ENCODE results near the gene ZNF609.
A peak's percentile ranks its signal among the peaks of the same experiment; 100 is the strongest.

The ZNF609 gene

DNA sequence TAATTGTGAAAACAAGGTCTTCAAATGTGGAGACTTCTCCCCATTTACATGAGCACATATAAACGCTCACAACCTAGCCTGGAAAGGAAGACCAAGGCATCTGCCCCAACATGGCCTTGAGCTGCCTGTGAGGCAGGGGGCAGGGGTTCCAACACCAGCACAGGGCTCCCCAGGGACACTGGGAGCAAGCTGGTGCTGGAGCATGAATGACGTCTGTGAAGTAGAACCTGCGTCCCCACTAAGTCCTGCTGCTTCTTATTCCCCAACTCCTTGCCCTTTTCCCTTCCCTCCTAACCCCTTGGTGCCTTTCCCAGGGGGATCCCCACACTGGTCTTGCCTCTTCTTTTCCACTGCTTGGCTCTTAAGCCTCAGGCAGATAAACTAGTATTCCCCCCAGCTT lies 221.9 kb downstream of the ZNF609 start:
- DNase-seq (ENCODE audit: insufficient read length) (no peak), FAIRE-seq (no peak)
- TF ChIP-seq POLR2A (IDR thresholded peaks at IDR 0.05; ENCODE audit: low read depth, low read length), result no peak
- no peak for TF ChIP-seq TAF1 (IDR thresholded peaks at IDR 0.05; ENCODE audit: borderline replicate concordance, low read depth, low read length)

DNA sequence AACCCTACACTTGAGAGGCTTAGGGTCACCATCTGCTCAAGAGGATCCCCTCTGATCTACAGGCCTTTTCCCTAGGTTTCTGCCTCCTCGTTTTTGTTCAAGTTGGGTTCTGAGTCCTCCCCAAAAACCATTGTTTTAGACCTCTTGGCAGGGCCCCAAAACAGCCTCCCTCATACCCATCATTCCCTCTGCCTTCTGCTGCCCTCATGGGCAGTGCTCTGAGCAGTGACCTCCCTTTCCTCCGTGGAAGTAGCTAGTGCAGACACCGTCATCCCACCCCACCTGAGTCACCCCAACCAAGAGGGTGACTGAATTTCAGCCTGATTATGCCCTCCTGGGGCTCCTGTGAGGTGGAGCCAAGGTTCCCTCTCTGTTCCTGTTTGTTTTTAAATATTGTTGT lies 223.0 kb downstream of the ZNF609 start:
- no peak for FAIRE-seq
- no peak for DNase-seq (ENCODE audit: insufficient read length)
- TF ChIP-seq TAF1 (IDR thresholded peaks at IDR 0.05; ENCODE audit: borderline replicate concordance, low read depth, low read length) (no peak), POLR2AphosphoS5 (IDR thresholded peaks at IDR 0.05; ENCODE audit: low read depth, low read length) (no peak), POLR2A (IDR thresholded peaks at IDR 0.05; ENCODE audit: low read depth, low read length) (no peak)

DNA sequence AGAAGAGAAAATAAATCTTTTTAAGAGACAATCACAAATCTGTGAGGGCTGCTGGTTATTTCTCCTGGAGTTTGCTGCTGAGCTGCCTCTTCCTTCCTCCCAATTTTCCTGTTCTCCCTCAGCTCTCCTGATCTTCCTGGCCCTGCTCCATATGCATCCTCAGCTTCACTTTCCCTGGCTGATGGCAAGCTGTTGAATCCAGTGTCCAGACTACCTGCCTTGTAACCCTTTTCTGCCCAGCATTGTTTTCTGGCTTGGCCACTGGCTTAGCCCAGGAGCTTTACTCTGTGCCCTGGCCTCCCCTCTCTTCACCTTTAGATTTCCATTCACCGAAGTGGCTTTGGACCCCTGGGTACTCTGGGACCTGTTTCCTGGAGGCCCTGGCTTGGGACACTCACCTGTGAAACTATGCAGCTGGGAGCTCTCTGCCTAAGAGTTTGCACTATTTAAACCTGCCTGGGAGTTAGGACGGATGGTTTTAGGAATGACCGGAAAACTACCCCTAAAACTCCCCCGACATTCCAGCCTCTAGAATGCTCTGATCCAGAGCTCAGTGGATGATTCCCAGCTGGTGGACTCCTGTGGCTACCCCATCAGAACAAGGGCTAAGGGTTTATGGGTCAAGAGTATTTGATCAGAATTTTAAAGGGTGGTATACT lies 225.0 kb downstream of the ZNF609 start:
- no peak for DNase-seq (ENCODE audit: insufficient read length)
- FAIRE-seq, result no peak
- TF ChIP-seq TAF1 (IDR thresholded peaks at IDR 0.05; ENCODE audit: borderline replicate concordance, low read depth, low read length) (no peak), POLR2AphosphoS5 (IDR thresholded peaks at IDR 0.05; ENCODE audit: low read depth, low read length) (no peak), POLR2A (IDR thresholded peaks at IDR 0.05; ENCODE audit: low read depth, low read length) (no peak)

GRCh38 chr15:64686130-64686735 lies 225.9 kb downstream of the ZNF609 start:
- FAIRE-seq (peak; percentile 83), DNase-seq (ENCODE audit: insufficient read length) (no peak)
- no peak for TF ChIP-seq POLR2AphosphoS5 (IDR thresholded peaks at IDR 0.05; ENCODE audit: low read depth, low read length)
- no peak for TF ChIP-seq TAF1 (IDR thresholded peaks at IDR 0.05; ENCODE audit: borderline replicate concordance, low read depth, low read length)
- no peak for TF ChIP-seq POLR2A (IDR thresholded peaks at IDR 0.05; ENCODE audit: low read depth, low read length)

GRCh38 chr15:64687172-64687571 lies 226.8 kb downstream of the ZNF609 start:
- FAIRE-seq (no peak), DNase-seq (ENCODE audit: insufficient read length) (no peak)
- TF ChIP-seq POLR2AphosphoS5 (IDR thresholded peaks at IDR 0.05; ENCODE audit: low read depth, low read length), result no peak
- TF ChIP-seq TAF1 (IDR thresholded peaks at IDR 0.05; ENCODE audit: borderline replicate concordance, low read depth, low read length), result no peak
- TF ChIP-seq POLR2A (IDR thresholded peaks at IDR 0.05; ENCODE audit: low read depth, low read length), result no peak

DNA sequence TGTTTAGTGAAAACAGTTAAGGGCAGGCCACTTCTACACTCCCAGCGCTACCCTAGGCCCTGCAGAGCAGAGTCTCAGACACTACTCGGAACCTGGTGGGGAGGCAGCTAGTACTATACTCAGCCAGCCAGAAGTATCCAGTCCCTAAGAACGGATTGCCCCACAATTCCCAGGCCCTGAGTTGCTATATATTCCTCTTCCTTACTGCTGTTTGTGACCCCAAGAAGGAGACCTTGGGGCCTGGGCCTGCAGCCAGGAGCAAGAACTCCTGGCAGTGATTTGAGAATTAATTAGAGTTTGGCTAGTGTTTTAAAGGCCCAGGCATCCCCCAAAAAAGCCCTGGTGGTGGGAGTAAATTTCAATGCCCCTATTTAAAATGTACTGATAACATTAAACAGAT lies 227.3 kb downstream of the ZNF609 start:
- FAIRE-seq (no peak), DNase-seq (ENCODE audit: insufficient read length) (no peak)
- TF ChIP-seq TAF1 (IDR thresholded peaks at IDR 0.05; ENCODE audit: borderline replicate concordance, low read depth, low read length) (no peak), POLR2A (IDR thresholded peaks at IDR 0.05; ENCODE audit: low read depth, low read length) (no peak), POLR2AphosphoS5 (IDR thresholded peaks at IDR 0.05; ENCODE audit: low read depth, low read length) (no peak)

GRCh38 chr15:64688770-64689169 lies 228.4 kb downstream of the ZNF609 start:
- DNase-seq (ENCODE audit: insufficient read length), result no peak
- TF ChIP-seq TAF1 (IDR thresholded peaks at IDR 0.05; ENCODE audit: borderline replicate concordance, low read depth, low read length), result no peak
- TF ChIP-seq POLR2AphosphoS5 (IDR thresholded peaks at IDR 0.05; ENCODE audit: low read depth, low read length), result no peak
- TF ChIP-seq POLR2A (IDR thresholded peaks at IDR 0.05; ENCODE audit: low read depth, low read length), result no peak
- no peak for FAIRE-seq

DNA sequence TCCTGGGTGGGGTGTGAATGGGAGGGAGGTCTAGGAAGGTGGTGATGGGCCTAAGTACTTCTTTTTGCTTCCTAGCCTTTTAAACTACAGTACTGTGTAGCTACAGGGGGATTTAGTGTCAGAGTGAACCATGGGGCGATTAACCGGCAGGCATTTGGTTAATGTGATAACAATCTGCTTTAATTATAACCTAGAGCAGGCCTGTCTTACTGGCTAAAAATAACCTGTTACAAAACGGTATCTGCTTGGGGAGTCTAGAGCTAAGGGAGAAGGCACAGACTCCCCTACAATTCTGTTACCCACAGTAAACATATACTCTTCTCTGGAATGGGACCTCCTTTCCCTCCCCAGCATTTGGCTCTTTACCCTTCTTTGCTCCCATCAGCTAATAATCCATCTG lies 229.6 kb downstream of the ZNF609 start:
- FAIRE-seq (no peak), DNase-seq (ENCODE audit: insufficient read length) (no peak)
- TF ChIP-seq POLR2A (IDR thresholded peaks at IDR 0.05; ENCODE audit: low read depth, low read length) (no peak), POLR2AphosphoS5 (IDR thresholded peaks at IDR 0.05; ENCODE audit: low read depth, low read length) (no peak), TAF1 (IDR thresholded peaks at IDR 0.05; ENCODE audit: borderline replicate concordance, low read depth, low read length) (no peak)

GRCh38 chr15:64690578-64691296 lies 230.4 kb downstream of the ZNF609 start:
- no peak for FAIRE-seq
- no peak for TF ChIP-seq POLR2A (IDR thresholded peaks at IDR 0.05; ENCODE audit: low read depth, low read length)
- no peak for TF ChIP-seq POLR2AphosphoS5 (IDR thresholded peaks at IDR 0.05; ENCODE audit: low read depth, low read length)
- TF ChIP-seq TAF1 (IDR thresholded peaks at IDR 0.05; ENCODE audit: borderline replicate concordance, low read depth, low read length), result no peak
- DNase-seq (ENCODE audit: insufficient read length), result no peak

GRCh38 chr15:64691896-64692565 lies 231.7 kb downstream of the ZNF609 start:
- no peak for FAIRE-seq
- no peak for TF ChIP-seq TAF1 (IDR thresholded peaks at IDR 0.05; ENCODE audit: borderline replicate concordance, low read depth, low read length)
- TF ChIP-seq POLR2AphosphoS5 (IDR thresholded peaks at IDR 0.05; ENCODE audit: low read depth, low read length), result no peak
- no peak for TF ChIP-seq POLR2A (IDR thresholded peaks at IDR 0.05; ENCODE audit: low read depth, low read length)
- no peak for DNase-seq (ENCODE audit: insufficient read length)

DNA sequence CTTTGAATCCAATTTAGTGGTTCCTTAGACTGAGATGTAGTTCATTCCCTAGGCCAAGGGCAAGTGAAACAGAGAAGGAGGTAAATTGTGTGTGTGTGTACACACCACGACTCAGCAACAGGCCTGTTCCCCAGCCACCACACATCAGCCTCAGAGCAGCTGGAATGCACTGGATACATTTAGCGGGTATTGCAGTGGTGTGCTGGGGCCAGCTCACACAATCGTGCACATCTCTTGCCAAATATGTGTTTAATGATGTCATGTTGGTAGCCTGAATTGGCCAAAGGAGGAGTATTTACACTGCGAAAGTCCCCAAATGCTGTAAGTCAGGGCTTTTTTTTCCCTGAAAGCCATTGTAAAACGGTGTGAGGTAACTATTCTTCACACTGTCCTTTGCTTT lies 232.8 kb downstream of the ZNF609 start:
- no peak for DNase-seq (ENCODE audit: insufficient read length)
- no peak for TF ChIP-seq POLR2AphosphoS5 (IDR thresholded peaks at IDR 0.05; ENCODE audit: low read depth, low read length)
- TF ChIP-seq TAF1 (IDR thresholded peaks at IDR 0.05; ENCODE audit: borderline replicate concordance, low read depth, low read length), result no peak
- no peak for TF ChIP-seq POLR2A (IDR thresholded peaks at IDR 0.05; ENCODE audit: low read depth, low read length)
- FAIRE-seq, result no peak

Data from GM12892 (cell line).